Mesenchymal stem cell (in vitro differentiated cells and primary cell): ENCODE measurements around the gene PLCG2. TPM values are rescaled to one million over a fixed set of nuclear protein-coding genes. Genes with fewer than 3 reads are reported as not detected.

Experiments used
- DNase-seq: peaks from one replicate; pipeline ENCODE4 v3.0.0-alpha.2; 2013
- H2AFZ ChIP-seq: one replicate; pipeline ENCODE4 v1.6.1; 2013; ENCODE audit warnings: low read depth, mild to moderate bottlenecking, control low read depth, inconsistent platforms, low read length, moderate library complexity
- H2AK5ac ChIP-seq: 2 replicates; pipeline ENCODE4 v1.6.1; 2013; ENCODE audit warnings: low read length, moderate library complexity, mild to moderate bottlenecking, inconsistent platforms; ENCODE audit not compliant: severe bottlenecking
- H2BK120ac ChIP-seq: one replicate; pipeline ENCODE4 v1.6.1; 2013; ENCODE audit warnings: low read depth, mild to moderate bottlenecking, inconsistent platforms, low read length, moderate library complexity
- H2BK12ac ChIP-seq, 2 experiments: one replicate each; pipeline ENCODE4 v1.6.1; 2013; ENCODE audit warnings: inconsistent platforms in 2 of 2, low read length in 2 of 2, mild to moderate bottlenecking in 2 of 2, moderate library complexity in 2 of 2, control low read depth in 1 of 2
- H2BK15ac ChIP-seq: one replicate; pipeline ENCODE4 v1.6.1; 2013; ENCODE audit warnings: mild to moderate bottlenecking, low read depth, inconsistent platforms; ENCODE audit not compliant: poor library complexity, severe bottlenecking
- H2BK5ac ChIP-seq: 2 replicates; pipeline ENCODE4 v1.6.1; 2013; ENCODE audit warnings: low read depth, mild to moderate bottlenecking, low read length, control low read depth, inconsistent platforms; ENCODE audit not compliant: poor library complexity, severe bottlenecking
- H3K14ac ChIP-seq, 2 experiments: one replicate each; pipeline ENCODE4 v1.6.1; 2013; ENCODE audit warnings: inconsistent platforms in 2 of 2, low read length in 2 of 2, control low read depth in 1 of 2, mild to moderate bottlenecking in 1 of 2, moderate library complexity in 1 of 2
- H3K18ac ChIP-seq, 2 experiments: one replicate each; pipeline ENCODE4 v1.6.1; 2013; ENCODE audit warnings: inconsistent platforms in 2 of 2, low read length in 2 of 2, control low read depth in 1 of 2, low read depth in 1 of 2, mild to moderate bottlenecking in 1 of 2
- H3K23ac ChIP-seq, 2 experiments: one replicate each; pipeline ENCODE4 v1.6.1; 2013; ENCODE audit warnings: inconsistent platforms in 2 of 2, low read length in 2 of 2, mild to moderate bottlenecking in 2 of 2, moderate library complexity in 2 of 2, control low read depth in 1 of 2
- H3K27ac ChIP-seq: 2 replicates; pipeline ENCODE4 v1.5.1; 2013; ENCODE audit warnings: mild to moderate bottlenecking, moderate library complexity, low read length, control low read depth, inconsistent platforms; ENCODE audit not compliant: poor library complexity, severe bottlenecking
- H3K27me3 ChIP-seq, 2 experiments: 2 replicates each; pipeline versions ENCODE4 v1.6.1 to v1.7.0; 2013; ENCODE audit warnings: low read length in 2 of 2, mild to moderate bottlenecking in 2 of 2, moderate library complexity in 2 of 2, control low read depth in 1 of 2, inconsistent platforms in 1 of 2; ENCODE audit not compliant: control insufficient read depth in 1 of 2, insufficient read depth in 1 of 2
- H3K36me3 ChIP-seq, 2 experiments: 2 replicates each; pipeline versions ENCODE4 v1.6.1 to v1.7.0; 2013; ENCODE audit warnings: low read length in 2 of 2, control low read depth in 1 of 2, inconsistent platforms in 1 of 2, low read depth in 1 of 2, mild to moderate bottlenecking in 1 of 2; ENCODE audit not compliant: insufficient read depth in 2 of 2, control insufficient read depth in 1 of 2
- H3K4ac ChIP-seq, 2 experiments: one replicate each; pipeline ENCODE4 v1.6.1; 2013; ENCODE audit warnings: inconsistent platforms in 2 of 2, low read length in 2 of 2, mild to moderate bottlenecking in 2 of 2, moderate library complexity in 2 of 2, control low read depth in 1 of 2, low read depth in 1 of 2
- H3K4me1 ChIP-seq: 2 replicates; pipeline ENCODE4 v1.6.1; 2013; ENCODE audit warnings: low read depth, low read length, control low read depth; ENCODE audit not compliant: control insufficient read depth, insufficient read depth
- H3K4me2 ChIP-seq: 2 replicates; pipeline ENCODE4 v1.6.1; 2013; ENCODE audit warnings: low read length, mild to moderate bottlenecking, inconsistent platforms; ENCODE audit not compliant: poor library complexity, severe bottlenecking
- H3K4me3 ChIP-seq, 2 experiments: 2 replicates each; pipeline versions ENCODE4 v1.5.1 to v1.7.0; 2013; ENCODE audit warnings: low read length in 2 of 2, mild to moderate bottlenecking in 2 of 2, control low read depth in 1 of 2, low read depth in 1 of 2; ENCODE audit not compliant: insufficient read depth in 1 of 2
- H3K79me1 ChIP-seq: replicated peaks from 2 replicates; pipeline ENCODE4 v1.6.1; 2013; ENCODE audit warnings: mild to moderate bottlenecking, control low read depth, low read length, inconsistent platforms; ENCODE audit not compliant: poor library complexity, severe bottlenecking
- H3K9ac ChIP-seq: 2 replicates; pipeline ENCODE4 v1.7.0; 2013; ENCODE audit warnings: mild to moderate bottlenecking, low read length, moderate library complexity
- H3K9me3 ChIP-seq: 2 replicates; pipeline ENCODE4 v1.7.0; 2013; ENCODE audit warnings: mild to moderate bottlenecking, low read length; ENCODE audit not compliant: control insufficient read depth
- H4K8ac ChIP-seq: one replicate; pipeline ENCODE4 v1.6.1; 2013; ENCODE audit warnings: inconsistent platforms, mild to moderate bottlenecking, low read length, moderate library complexity
- H4K91ac ChIP-seq: one replicate; pipeline ENCODE4 v1.6.1; 2013; ENCODE audit warnings: mild to moderate bottlenecking, low read length, inconsistent platforms
- WGBS: methylation state at CpG from one replicate; pipeline ENCODE4 v1.1.7; 2013; ENCODE audit warnings: mixed read lengths; 5-methylcytosine and 5-hydroxymethylcytosine counted together
- polyA plus RNA-seq, 2 experiments: library from polyadenylated mRNA; stranded (reverse); fragments of 200-250 nt; gene quantifications; one replicate each; pipeline ENCODE4 v1.2.3, GENCODE V29; 2013

PLCG2 gene
- 0.21 TPM for polyA plus RNA-seq (2013, experiment 1 of 2)
- polyA plus RNA-seq (2013, experiment 2 of 2): 0.41 TPM

DNA sequence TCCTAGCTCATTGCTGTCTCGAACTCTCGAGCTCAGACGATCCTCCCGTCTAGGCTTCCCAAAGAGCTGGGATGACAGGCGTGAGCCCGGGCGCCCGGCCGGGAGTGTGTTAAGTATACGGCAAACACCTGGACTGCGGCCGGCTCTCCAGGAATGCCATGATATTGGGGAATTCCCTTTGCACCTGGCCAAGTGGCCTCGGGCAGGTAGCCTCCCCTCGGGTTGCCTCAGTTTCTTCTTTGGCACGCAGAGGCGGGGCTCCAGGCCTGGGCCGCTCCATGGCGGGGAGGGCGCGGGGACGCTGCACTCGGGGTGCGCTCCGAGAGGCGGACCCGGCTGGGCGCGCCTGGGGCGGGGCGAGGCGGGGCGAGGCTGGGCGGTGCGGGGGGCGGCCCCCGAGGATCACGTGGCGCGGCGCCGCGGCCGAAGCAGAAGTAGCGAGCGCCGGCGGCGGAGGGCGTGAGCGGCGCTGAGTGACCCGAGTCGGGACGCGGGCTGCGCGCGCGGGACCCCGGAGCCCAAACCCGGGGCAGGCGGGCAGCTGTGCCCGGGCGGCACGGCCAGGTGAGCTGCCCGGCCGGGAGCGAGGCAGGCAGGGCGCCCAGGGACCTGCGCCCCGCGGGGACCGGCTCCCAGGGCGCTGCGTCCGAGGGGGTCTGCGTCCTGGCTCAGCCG is at the start of gene PLCG2:
PLCG2 (plus strand) TSS at position 431 of the 675 bp plus-strand sequence. CDS start 6,699 bp downstream, outside the sequence.
- no peak within 1 kb of the TSS for H3K9ac ChIP-seq
- DNase-seq: peak; percentile 25
- H2AFZ ChIP-seq: peak within 1 kb of the TSS; percentile 58
- H3K27ac ChIP-seq: no peak within 1 kb of the TSS
- H2BK12ac ChIP-seq: no peak within 1 kb of the TSS
- WGBS: 3% methylated on average over 37 of the region's 78 CpGs
- no peak within 1 kb of the TSS for H4K8ac ChIP-seq
- no peak within 1 kb of the TSS for H4K91ac ChIP-seq
- H2AK5ac ChIP-seq: no peak within 1 kb of the TSS
- H3K4me3 ChIP-seq: peak within 1 kb of the TSS; percentile 53 to 68
- H3K4me2 ChIP-seq: peak within 1 kb of the TSS; percentile 94
- no peak within 1 kb of the TSS for H3K23ac ChIP-seq
- H3K14ac ChIP-seq: peak within 1 kb of the TSS in 1 of 2 experiments; percentile 37
- no peak within 1 kb of the TSS for H3K18ac ChIP-seq
- peaks cover 12% of the 10 kb centered on the region for H3K4me1 ChIP-seq
- H2BK15ac ChIP-seq: no peak within 1 kb of the TSS
- H3K9me3 ChIP-seq: peaks cover 4% of the 10 kb centered on the region
- no peak within 1 kb of the TSS for H2BK120ac ChIP-seq
- no peaks in the 10 kb centered on the region for H3K79me1 ChIP-seq
- H2BK5ac ChIP-seq: no peak within 1 kb of the TSS
- H3K36me3 ChIP-seq: no peaks in the 10 kb centered on the region
- H3K4ac ChIP-seq: no peak within 1 kb of the TSS
- peaks cover 44 to 51% of the 10 kb centered on the region in 2 experiments for H3K27me3 ChIP-seq

DNA sequence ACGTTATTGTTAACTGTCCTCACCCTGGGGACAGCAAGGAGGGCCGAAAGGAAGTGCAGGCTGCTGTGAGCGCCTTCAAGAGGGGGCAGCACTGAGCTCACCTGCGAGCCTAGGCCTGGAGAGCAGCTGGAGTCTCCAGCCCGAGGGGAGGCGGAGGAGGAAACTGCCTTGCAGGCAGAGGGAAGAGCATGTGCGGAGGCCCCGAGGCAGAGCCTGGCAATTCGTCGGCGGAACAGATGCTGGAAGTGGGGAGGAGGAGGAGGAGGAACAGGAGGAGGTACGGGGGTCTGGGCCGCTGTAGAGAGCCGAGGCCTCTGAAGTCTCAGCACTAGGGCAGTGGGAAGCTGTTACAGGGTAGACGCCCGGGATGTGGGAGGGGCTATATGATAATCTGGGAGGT is 49.6 kb upstream of the PLCG2 start:
- Histone ChIP-seq H3K36me3 (no peaks in the 10 kb centered on the region), H3K4ac (no peak overlapping the region), H2BK15ac (no peak overlapping the region), H3K23ac (no peak overlapping the region), H2BK5ac (no peak overlapping the region), H4K8ac (peak overlapping the region; percentile 90), H3K4me3 (no peak overlapping the region), H3K14ac (no peak overlapping the region), H3K4me1 (peaks cover 16% of the 10 kb centered on the region), H3K27ac (no peak overlapping the region), H4K91ac (peak overlapping the region; percentile 6), H2BK120ac (no peak overlapping the region), H3K9me3 (no peaks in the 10 kb centered on the region), H3K18ac (peak overlapping the region in 1 of 2 experiments; percentile 46), H3K9ac (no peak overlapping the region), H2AFZ (no peak overlapping the region), H3K27me3 (peaks cover 3 to 38% of the 10 kb centered on the region in 2 experiments), H2BK12ac (no peak overlapping the region), H3K4me2 (no peak overlapping the region), H3K79me1 (no peaks in the 10 kb centered on the region), H2AK5ac (peak overlapping the region; percentile 7)
- no peak for DNase-seq
- WGBS: 52% methylated on average over 16 of the region's 16 CpGs

DNA sequence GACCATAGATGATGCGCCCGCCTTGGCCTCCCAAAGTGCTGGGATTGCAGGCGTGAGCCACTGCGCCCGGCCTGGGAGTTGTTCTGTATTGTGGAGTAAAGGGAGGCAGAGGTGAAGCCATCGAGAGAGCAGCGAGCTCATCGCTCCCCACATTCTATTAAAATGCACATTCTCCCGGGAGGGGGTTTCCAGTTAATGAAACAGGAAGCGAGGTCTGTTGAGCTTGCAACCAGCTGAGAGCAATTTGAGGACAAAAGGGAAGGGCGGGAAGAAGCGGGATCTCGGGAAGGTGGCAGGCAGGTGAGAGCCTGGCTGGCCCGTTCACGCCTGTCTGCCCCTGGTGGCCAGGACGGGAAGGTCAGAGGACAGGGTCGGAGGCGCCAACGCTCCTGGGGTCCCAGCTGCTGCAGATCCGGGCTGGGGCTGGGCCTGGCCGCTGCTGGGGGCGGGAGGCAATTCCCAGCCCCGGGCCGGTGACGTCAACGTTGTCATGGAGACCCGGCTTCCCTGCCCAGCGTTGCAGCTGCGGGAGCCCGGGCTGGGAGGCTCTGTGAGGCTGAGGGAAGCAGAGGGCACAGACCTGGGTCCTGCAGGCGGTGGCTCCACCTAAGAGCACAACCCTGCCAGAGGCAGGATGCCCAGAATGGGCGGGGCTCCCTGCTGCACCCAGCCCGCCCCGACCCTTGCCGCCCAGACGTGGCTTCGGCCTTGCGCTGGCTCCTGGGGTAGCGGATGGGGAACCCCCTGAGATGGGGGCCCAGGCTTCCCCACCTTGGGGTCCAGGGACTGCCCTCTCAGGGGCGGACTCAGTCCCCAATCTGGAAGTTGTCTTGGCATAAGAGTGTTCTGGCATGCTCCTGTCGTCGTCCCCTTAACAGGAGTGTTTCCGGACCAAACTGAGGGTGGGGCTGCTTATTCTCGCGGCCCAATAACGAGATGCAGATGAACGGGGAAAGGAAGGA is 48.7 kb upstream of the PLCG2 start:
- H2BK5ac ChIP-seq: peak overlapping the region; percentile 66
- H3K9me3 ChIP-seq: no peaks in the 10 kb centered on the region
- no peaks in the 10 kb centered on the region for H3K79me1 ChIP-seq
- H4K91ac ChIP-seq: peak overlapping the region; percentile 65
- no peak overlapping the region for H3K23ac ChIP-seq
- H2BK12ac ChIP-seq: no peak overlapping the region
- peak overlapping the region; percentile 89 for H3K27ac ChIP-seq
- peaks cover 16% of the 10 kb centered on the region for H3K4me1 ChIP-seq
- H3K18ac ChIP-seq: peak overlapping the region; percentile 10 to 34
- H3K14ac ChIP-seq: no peak overlapping the region
- no peaks in the 10 kb centered on the region for H3K36me3 ChIP-seq
- peak overlapping the region; percentile 31 to 74 for H3K4me3 ChIP-seq
- DNase-seq: peak; percentile 90
- H4K8ac ChIP-seq: peak overlapping the region; percentile 84
- peak overlapping the region; percentile 3 to 13 for H3K4ac ChIP-seq
- peak overlapping the region; percentile 46 for H2AK5ac ChIP-seq
- WGBS: 6% methylated on average over 44 of the region's 47 CpGs
- H3K27me3 ChIP-seq: peaks cover 0 to 28% of the 10 kb centered on the region in 2 experiments
- no peak overlapping the region for H2BK15ac ChIP-seq
- peak overlapping the region; percentile 80 for H2AFZ ChIP-seq
- no peak overlapping the region for H2BK120ac ChIP-seq
- peak overlapping the region; percentile 80 for H3K9ac ChIP-seq
- H3K4me2 ChIP-seq: peak overlapping the region; percentile 52

- Histone ChIP-seq H3K23ac (no peak overlapping the region), H3K18ac (no peak overlapping the region), H2AK5ac (no peak overlapping the region), H3K27me3 (peaks cover 0 to 20% of the 10 kb centered on the region in 2 experiments), H3K27ac (peak overlapping the region; percentile 89), H3K9me3 (no peaks in the 10 kb centered on the region), H2BK15ac (no peak overlapping the region), H3K4me1 (peaks cover 16% of the 10 kb centered on the region), H2BK12ac (no peak overlapping the region), H4K91ac (no peak overlapping the region), H3K4me2 (no peak overlapping the region), H3K4me3 (no peak overlapping the region), H3K36me3 (no peaks in the 10 kb centered on the region), H3K79me1 (no peaks in the 10 kb centered on the region), H3K9ac (no peak overlapping the region), H3K4ac (no peak overlapping the region), H2BK120ac (no peak overlapping the region), H2BK5ac (peak overlapping the region; percentile 39), H4K8ac (no peak overlapping the region), H3K14ac (no peak overlapping the region), H2AFZ (no peak overlapping the region)
- no peak for DNase-seq
- 85% methylated on average over 8 of the region's 8 CpGs for WGBS
Measured at GRCh38 chr16:81731649-81732048, 47.4 kb upstream of the PLCG2 start.
